Activated CD4-positive, CD25-positive, alpha-beta regulatory T cell treated with anti-CD3 and anti-CD28 coated beads, Interleukin-2, amount 50 U/mL, for 24 hours (primary cell): ENCODE measurements around the gene PIAS4.

Experiments used
- ATAC-seq, 2 donors: fragments of 150-1000 bp; cut with Tn5 transposase; one replicate each; pipeline ENCODE4 v1.10.0; 2021; ENCODE audit warnings: mild to moderate bottlenecking in 1 of 2, moderate library complexity in 1 of 2

PIAS4 gene

DNA sequence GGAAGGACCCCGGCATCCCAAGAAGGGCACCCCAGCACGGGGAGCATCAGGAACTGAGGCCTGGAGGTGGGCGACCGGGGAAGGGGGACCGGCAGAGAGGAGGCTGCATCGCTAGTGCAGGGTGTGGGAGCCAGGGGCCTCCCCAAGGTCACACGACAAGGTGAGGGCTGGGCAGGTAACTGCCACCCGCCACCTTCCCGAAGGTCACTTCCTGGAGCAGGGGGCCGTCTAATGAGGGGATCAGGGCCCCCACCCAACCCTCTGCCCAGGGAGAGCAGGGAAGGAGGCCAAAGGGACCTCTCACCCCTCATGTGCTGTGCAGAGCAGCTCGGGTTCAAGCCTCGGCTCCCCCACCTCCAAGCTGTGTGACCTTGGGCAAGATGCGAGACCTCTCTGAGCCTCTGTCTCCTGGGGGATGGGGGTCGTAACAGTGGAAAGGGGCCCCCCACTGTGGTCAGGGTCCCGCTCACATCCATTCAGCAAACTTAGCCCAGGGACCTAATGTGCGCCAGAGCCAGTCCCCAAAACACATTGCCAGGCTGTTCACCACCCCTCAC is 53.2 kb downstream of the PIAS4 start:
- ATAC-seq = no peak

DNA sequence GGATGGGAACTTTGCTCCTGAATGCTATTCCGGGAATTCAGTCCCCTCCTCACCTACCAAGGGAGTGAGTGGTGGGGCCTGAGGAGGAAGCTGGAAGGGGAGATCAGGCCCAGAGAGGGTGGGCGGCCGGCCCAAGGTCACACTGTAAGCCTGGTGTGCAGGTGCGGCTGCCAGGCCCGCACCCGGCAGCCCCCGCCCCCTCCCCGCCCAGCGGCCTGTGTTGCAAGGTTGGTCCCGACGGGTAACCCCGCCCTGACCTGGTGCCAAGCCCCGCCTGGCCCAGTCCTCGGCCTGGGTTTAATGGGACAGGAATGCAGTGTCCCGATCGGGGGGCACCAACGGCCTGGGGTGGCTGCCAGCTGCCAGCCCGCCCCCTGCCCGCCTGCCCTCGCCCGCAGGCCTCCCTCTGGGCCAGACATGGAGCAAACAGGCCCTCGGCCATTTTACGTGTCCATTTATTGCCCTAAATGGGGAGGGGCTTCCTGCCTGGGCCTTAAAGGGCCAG is 53.7 kb downstream of the PIAS4 start:
- no peak for ATAC-seq

DNA sequence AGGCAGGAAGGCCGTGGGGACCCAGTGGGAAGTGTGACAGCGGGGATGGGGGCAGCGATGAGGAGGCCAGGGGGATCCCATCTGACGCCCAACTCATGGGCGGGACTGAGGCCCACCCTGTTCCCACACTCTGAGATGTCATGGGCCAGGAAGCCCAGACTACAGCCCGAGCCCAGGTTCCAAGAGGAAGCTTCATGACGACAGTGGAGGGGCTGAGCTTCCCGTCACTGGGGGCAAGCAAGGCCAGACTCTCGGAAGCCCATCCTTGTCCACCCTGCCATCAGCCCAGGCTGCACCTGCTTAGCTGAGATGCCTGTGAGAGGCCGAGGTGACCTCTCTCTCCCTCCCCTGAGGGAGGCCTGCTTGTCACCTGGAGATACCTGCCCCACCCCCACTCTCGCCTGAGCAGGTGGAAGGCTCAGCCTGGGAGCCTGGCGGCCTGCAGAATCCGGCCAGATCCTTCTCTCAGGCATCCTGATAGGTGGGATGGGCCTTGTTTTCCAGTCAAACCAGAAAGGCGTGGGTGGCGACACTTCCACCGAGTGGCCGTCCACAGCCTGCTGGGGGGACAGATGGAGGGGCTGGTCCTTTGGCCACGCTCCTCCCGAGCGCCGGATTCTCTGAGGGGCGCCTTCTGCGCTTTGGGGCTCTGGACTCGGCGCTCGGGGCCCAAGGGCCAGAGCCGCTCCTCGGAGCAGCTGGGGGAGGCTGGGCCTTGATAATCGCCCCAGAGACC is 54.3 kb downstream of the PIAS4 start:
- ATAC-seq = no peak

DNA sequence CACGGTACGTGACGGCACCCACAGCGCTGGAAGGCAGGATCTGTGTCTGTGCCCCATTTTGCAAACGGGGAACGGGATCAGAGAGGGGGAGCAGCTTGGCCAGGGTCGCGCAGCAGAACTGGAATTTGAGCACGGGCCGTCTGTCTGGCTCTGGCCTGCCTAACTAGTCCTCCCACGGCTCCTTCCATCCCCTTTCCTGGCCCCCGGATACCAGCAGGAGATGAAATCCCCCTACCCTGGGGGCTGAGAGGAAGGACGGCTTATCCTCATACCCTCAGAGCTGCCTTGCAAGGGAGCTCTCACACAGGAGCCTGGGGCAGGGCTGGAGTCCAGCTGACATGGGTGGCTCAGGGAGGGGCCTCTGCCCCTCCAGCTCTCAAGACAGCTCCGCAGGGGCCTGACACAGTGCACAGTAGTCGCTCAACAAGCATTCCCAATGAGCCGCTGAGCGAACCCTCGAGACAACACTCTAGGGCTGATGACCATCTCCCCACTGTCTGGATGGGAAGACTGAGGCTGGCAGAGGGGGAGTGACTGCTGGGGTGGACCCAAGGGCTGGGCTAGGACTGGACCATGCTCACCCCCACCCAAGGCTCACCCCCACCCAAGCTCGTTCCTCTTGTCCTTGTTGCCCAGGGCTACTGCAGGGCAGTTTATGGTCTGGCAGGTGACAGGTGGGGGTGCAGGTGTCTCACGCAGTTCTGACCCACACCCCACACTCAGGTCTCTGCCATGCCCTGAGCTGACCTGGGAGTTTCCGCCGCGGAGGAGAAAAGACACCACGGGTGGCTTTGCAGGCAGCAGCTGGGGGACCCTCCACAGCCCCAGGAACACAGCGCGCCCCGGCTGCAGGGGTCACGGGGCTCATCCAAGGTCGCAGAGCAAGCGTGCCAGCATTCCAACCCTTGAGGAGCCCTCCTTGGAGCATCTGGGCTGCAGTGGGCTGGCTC is 55.2 kb downstream of the PIAS4 start:
- ATAC-seq = no peak

DNA sequence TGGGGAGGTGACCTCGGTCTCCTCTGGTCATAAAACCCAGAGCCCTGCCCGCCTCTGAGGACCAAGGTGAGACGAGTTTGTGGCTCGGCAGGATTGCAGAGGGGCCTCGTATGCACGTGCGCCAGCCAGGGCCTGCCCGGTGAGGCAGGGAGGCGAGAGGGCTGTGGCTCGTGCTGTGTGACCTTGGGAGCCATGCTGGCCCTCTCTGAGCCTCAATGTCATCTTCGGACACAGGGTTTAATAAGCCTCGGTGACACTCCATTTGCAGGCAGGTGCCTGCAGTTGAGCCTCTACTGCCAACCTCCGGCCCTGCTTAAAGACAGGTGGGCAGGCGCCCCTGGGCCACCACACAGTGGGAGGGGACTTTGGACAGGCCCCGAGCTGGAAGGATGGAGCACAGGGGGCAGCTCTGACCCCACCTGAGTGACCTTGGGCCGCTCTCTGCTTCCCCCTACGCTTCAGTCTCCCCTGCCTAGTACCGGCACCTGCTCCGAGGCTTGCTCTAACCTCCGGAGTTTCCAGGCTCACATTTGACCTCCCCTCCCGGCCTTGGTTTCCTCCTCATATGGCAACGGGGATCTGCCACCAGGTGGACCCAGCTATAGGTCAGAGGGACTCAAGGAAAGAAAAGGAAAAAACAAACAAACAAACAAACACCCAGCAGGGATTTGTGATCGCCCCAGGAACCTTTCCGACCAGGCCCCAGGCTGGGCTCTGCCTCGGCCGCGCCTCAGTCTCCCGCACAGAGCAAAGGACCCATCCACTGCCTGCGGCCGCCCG is 56.0 kb downstream of the PIAS4 start:
- ATAC-seq = no peak

DNA sequence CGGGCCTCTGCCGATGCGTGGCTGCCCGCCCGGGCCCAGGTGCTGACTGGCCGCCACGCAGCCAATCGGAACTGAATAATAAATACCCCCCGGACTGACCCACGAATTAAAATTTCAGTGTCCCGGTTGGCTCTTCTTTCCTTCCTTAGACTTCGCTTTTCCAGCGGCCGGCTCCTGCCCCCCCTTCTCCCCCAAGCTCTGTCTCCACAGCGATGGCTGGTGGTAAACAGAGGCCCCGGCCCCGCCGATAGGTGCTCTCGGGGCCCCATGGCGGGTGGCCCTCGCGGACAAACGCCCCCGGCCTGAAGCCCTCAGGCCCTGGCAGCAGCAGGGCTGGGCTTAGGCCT is 56.6 kb downstream of the PIAS4 start:
- ATAC-seq = no peak

DNA sequence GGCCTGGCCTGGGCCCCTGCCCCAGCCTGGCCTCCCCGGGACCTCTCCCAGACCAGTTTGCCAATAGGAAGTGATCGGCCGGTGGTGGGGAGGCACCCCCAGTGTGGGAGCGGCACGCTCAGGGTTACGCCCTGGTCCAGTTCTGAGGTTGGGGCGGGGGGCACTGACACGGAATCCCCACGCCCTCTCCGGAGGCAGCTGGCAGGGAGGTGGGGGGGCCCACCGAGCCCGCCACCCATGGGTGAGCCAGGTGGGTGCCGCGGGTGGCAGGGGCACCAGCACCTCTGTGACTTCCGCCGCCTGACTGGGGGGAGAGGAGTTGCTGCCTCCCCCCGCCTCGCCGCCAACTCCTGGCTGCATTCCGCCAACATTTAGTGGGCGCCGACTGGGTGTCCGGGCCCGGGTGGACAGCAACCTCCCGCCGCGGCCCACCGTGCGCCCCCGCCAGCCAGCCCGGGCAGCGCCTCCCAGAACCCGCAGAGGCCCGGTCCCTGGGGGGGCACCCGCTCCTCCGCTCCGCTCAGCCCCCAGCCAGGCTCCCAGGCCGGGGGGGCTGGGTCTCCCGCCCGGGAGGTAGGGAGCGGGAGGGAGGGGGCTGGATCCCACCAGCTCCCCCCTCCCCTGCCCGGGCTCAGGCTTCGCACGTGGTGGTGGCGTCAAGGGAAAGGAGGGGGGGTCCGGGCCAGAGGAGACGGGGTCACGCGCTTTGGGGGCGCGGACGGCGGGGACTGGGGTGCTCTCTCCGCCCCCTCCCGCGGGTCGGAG is 57.1 kb downstream of the PIAS4 start:
- no peak for ATAC-seq

DNA sequence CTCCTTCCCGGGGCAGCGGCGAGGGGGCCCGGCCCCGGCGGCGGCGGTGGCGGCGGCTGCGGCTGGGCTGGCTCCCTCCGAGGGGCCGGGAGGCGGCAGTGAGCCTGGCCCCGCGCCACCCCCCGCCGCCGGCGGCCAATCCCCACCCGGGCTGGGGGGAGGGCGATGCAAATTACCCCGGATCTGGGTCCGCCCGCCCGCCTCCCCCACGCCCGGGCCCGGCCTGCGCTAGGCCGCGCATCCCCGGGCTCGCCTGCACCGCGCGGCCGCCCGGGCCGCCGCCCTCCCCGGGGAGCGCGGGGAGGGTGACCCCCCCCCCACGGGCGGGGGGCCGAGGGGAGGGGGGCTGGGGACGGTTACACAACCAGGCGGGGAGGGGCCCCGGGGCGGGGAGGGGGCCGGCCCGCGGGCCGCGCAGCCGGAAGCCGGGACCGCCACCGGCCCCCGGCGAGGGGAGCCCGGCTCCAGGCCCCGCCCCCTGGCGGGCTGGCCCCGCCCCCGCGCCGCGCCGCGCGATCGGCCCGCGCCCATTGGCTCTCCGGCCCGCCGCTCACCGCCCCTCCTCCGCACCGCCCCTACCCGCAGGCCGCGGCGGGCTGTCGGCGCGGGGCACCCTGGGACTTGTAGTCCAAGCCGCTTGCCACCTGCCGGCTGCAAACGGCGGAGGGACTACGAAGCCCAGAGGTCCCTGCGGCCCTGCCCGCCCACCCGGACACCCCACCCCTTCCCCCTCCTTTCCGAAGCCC is 58.1 kb downstream of the PIAS4 start:
- peak; percentile 82 to 85 for ATAC-seq

DNA sequence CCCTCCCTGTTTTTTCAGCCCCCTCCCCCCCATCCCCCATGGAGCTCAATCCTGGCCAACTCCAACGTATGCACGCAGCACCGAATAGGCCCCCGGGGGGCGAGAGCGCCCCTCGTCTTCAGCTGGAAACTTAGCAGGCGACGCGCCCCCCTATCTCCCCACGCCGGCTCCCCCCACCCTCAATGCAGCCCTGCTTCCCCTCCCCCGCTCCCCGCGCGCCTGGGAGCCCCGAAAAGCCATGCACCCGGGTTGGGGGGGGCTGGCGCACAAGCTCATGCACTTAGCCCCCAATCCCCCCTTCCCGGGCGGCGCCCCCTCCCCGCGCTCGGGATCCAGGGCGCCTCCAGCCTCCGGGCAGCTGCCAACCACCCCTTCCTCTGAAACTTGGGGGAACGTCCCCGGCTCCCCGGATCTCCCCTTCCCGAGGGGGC is 58.7 kb downstream of the PIAS4 start:
- no peak for ATAC-seq

DNA sequence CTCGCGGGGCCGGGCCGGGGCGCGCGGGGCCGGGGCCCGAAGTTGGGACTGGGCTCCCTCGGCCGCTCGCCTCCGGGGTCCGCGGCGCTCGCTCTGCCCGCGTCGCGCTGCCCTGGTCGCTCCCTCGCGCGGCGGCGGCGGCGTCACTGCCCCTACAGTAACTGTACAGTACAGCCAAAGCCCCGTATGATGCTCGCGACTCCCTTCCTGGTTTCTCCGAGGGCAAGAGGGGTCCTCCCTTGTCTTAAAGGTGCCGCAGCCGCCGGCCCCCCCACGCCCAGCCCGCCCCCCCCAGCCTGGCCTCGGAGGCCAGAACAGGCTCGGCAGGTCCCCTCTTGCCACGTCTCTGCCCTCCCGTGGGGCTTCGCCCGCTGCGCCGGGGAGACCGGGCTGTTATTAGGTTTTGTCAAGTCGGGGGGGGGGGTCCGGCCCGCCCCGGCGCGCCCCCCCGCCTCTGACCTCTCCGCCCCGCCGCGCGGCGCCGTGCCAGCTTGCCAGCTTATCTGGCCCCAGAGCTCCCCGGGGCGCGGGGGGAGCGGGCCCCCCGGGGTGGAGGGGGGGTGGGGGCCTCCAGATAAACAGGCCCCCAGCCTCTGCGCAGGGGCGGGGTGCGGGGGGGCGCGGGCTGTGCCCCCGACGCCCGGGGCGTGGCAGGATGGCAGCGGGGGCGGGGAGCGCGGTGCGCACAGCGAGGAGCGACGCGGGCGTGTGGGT is 59.3 kb downstream of the PIAS4 start, which contains the start of gene ZBTB7A:
Gene ZBTB7A, minus strand, starts transcription at position 218 of the 714 bp plus-strand sequence. CDS start 11,667 bp downstream, outside the sequence.
- ATAC-seq = peak; percentile 30 to 37

DNA sequence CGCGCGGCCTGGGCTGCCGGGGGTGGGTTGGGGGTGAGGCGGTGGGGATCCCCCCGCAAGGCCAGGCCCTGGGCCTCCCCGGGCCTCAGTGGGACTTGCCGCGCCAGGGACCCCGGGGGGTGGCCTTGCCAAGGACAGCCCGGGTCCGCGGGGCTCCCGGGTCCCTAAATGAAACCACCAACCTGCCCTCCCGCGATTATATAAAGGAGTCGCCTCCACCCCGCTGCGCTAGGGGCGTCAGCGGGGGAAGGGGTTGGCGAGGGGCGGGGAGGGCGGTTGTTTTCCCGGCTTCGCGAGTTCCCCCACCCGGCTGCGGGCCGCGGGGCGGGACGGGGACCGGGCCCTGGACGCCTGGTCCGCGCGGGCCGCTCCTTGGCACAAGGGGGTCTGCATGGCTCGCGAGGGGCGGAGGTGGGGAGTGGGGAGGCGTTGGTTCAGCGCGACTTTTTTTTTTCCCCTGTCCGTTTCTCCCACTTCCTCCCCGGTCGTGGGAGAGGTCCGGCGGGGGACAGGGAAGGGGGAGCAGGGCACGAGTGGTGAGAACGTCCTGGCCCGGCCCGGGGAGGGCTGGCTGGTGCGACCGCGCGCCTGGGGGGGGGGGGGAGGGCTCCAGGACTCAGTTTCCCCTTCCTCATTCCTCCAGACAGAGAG is 60.0 kb downstream of the PIAS4 start:
- no peak for ATAC-seq

DNA sequence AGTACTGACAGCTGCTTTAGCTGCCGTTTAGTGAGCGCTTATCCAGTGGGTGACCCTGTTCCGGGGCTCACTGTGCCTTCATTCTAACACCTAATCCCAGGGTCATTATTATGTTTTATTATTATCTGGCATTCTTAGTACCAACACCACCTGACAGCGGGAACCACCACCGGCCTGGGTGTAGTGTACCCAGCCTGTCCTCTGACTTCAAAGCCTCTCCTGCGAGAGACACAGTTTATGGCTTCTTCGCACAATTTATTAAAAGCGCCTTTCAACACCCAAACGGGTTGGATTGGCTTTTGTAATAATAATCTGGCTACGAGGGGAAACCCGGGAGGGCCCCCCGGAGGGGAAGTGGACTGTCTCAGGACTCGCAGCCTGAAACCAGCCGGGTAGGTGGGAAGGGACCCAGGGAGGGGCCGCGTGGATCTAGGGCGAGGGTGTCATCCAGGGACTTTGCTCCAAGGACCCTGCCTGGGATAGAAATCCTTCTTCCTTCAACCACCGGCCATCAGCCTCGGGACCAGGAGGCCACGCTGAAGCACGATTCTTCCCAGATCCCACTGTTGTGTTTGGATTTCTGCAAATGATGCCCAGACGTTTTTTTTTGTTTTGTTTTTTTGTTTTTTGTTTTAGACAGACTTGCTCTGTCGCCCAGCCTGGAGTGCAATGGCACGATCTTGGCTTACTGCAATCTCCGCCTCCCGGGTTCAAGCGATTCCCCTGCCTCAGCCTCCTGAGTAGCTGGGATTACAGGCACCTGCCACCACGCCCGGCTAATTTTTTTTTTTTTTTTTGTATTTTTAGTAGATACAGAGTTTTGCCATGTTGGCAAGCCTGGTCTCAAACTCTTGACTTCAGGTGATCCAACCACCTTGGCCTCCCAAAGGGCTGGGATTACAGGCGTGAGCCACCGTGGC is 60.8 kb downstream of the PIAS4 start:
- no peak for ATAC-seq

DNA sequence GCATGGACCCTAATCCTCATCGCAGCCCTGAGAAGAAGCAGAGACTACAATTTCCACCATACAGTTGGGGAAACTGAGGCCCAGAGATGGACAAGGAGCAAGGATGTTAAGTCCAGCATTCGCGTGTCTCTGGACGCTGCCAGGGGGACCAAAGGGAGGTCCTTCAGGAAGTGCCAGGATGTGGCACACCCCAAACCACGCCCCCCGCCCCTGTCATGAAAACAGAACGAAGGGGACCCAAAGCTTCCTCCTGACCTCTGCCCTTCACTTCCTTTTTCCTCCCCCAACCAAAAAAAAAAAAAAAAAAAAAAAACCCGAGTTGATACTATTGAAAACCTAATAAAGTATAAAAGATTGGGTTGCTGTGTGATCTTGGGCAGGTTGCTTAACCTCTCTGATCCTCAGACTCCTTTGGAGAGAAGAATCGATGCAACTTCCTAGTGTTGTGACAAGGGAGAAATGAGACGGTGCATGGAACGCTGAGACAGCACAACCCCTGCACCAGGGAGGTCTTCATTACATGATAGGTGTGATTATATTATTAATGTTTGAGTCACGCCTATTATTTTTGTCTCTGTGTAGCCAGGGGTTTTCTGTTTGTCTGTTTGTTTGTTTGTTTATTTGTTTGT is 61.9 kb downstream of the PIAS4 start:
- no peak for ATAC-seq

DNA sequence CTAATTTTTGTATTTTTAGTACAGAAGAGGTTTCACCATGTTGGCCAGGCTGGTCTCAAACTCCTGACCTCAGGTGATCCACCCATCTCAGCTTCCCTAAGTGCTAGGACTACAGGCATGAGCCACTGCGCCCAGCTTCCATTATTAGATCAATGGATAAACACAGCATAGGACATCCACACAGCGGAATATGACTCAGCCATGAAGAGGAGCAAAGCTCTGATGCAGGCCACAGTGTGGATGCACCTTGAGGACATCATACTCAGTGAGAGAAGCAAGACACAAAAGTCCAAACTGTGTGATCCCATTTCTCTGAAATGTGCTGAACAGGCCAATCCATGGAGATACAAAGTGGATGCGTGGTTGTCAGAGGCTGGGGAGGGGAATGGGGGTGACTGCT is 64.1 kb downstream of the PIAS4 start:
- ATAC-seq = no peak

DNA sequence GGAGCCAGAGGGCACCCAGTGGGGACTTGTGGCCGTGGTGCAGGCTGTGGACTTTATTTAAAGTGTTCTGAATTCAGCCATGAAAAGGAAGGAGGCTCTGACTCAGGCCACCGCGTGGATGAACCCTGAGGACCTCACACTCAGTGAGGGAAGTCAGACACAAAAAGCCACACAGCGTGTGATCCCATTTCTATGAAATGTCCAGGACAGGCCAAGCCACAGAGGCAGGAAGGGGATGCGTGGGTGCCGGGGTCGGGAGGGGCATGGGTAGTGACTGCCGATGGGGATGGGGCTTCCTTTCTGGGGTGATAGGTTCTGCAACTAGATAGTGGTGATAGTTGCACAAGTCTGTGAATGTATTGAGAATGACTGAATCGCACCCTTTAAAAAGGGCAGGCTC is 67.8 kb downstream of the PIAS4 start:
- peak in 1 of 2 donors; percentile 22 for ATAC-seq

DNA sequence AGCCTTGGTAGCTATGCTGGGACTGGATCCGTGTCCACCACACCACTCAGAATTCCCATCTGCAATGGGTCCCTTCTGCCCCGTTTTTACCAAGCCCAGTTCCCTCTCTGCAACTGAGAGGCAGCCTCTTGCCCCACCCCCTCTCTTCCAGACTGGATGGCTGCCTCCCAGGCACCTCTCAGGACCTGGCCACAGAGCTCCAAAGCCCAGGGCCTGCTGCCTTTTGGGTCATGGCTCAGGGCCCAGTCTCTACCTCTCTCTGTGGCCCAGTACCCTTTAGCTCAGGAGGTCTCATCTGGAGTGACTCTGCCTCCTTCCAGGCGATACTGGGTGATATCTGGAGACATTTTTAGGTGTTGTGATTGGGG is 69.5 kb downstream of the PIAS4 start:
- ATAC-seq = no peak

DNA sequence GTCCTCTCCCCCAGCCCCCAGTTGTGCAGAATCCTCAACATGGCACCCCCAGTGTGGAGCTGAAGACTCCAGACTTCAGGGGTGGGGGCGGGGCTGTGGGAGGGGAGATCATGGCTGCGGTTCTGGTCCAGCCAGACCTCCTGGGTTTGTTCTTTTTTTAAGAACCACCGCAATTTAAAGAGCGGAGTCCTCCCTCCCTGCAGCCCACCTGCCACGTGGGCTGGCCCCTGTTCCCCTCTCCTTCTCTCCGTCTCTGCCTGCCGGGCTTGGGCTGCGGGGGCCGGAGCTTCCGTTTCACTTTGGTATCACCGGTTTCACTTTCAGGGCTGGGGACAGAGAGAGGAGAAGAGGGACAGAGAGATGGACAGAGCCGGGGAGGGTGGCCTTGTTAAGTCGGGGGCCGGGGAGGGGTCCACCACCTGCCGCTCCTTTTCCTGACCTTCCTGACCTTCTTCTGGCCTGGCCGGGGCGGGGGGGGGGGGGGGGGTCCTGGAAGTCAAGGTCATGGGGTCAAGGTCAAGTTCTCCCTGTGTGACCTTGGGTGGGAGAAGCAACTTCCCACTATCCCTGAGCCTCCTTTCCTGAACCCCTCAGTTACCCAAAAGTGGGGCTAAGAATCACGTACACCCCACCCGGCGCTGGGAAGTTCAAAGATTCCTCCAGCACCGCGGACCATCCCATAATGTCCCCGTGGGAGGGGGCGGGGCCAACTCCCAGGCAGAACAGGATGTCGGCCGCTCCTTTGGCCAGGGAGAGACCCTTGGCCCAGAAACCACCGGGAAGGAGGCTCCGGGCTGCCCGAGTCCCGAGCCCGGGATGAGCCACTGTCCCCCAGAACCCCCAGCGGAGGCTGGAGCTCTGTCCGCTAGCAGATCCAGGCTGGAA is 70.5 kb downstream of the PIAS4 start:
- peak; percentile 71 to 73 for ATAC-seq
